SK-N-MC (cell line): ENCODE data around the gene TMEM38A.

ENCODE experiments used
- EZH2 ChIP-seq: fragments of 200-600 bp; sonication (generic); IDR thresholded peaks from one replicate; pipeline ENCODE4 v1.6.1; 2017; ENCODE audit warnings: antibody characterized with exemption
- POLR2AphosphoS5 ChIP-seq: IDR thresholded peaks from 2 replicates; pipeline ENCODE4 v1.6.1; 2012; ENCODE audit warnings: mild to moderate bottlenecking, low read depth, low read length, borderline replicate concordance

DNA sequence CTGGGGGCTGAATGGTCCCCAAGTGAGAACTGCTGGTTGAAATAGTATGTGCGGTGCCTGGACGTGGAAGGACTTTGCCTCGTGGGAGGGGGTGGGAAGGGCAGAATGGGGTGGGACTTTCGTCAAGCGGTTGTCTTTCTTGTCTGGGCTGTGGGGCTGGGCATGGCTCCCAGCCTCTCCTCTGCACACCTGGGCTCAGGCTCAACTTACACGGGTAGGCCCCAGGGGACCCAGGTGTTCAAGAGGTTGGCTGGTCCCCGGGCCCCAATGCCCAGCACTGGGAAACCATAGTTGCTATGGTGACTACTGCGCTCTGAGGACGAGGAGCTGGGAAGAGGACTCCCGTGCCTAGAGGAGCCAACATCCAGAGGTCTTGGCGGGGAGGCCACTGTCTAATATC is 66.0 kb downstream of the TMEM38A start:
- TF ChIP-seq EZH2: no peak
- TF ChIP-seq POLR2AphosphoS5: no peak
